ENCODE results near the gene PHF11. TPM values are rescaled to one million over a fixed set of nuclear protein-coding genes. Genes with fewer than 3 reads are reported as not detected.
"Not testable (repeated sequence)": the region's sequence is repeated elsewhere in the genome, so short reads cannot be mapped to it uniquely, and the experiment has no call there.

Gene PHF11
- total RNA-seq, 3 donors from 2014 or later: 30.2 to 39.9 (median 35.8) TPM

DNA sequence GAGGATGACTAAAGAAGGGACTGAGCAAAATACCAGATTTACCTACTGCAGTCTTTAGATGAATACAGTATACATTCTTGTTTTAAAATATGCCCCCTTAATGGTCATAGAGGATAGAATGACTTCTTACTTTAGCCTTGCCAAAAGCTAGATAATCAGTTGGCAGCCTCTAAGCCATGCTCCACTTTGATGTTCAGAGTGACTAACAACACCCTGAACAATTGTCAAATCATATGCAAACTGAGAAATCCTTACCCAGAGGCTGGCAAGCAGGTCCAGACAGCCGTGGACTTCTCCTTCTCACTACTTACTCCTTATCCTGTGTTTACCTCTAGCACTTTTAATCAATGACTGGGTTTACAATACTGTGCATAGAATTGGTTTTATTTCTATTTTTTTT lies 23.6 kb upstream of the PHF11 start:
- intact Hi-C loops (cut with DNase I, micrococcal nuclease): loop anchor here in 1 of 2 donors (5.0 kb wide), 1 partner anchor 190 kb away; no protein-coding TSS in a partner anchor
- ATAC-seq: no peak
- TF ChIP-seq CTCF (IDR thresholded peaks at IDR 0.05): no peak

DNA sequence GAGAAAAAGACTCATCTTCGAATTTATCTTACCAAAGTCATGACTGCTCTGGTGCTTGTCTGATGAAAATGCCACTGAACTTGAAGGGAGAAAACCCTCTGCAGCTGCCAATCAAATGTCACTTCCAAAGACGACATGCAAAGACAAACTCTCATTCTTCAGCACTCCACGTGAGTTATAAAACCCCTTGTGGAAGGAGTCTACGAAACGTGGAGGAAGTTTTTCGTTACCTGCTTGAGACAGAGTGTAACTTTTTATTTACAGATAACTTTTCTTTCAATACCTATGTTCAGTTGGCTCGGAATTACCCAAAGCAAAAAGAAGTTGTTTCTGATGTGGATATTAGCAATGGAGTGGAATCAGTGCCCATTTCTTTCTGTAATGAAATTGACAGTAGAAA lies 19.2 kb upstream of the PHF11 start:
- H3K4me1 ChIP-seq (ENCODE audit: low read depth): no peaks in the 10 kb centered on the region
- intact Hi-C loops (cut with DNase I, micrococcal nuclease): no loop called here
- ATAC-seq (no peak), DNase-seq (no peak)
- H3K9me3 ChIP-seq: no peaks in the 10 kb centered on the region
- H3K4me3 ChIP-seq: no peak overlapping the region
- H3K36me3 ChIP-seq (ENCODE audit: low read depth): peaks cover 3% of the 10 kb centered on the region
- TF ChIP-seq CTCF (IDR thresholded peaks at IDR 0.05): no peak

More for the DNA sequence above, 23.6 kb upstream of the PHF11 start:
- Histone ChIP-seq H3K4me3 (no peak overlapping the region), H3K9me3 (no peaks in the 10 kb centered on the region), H3K4me1 (ENCODE audit: low read depth) (no peaks in the 10 kb centered on the region), H3K36me3 (ENCODE audit: low read depth) (peaks cover 3% of the 10 kb centered on the region)
- no peak for DNase-seq

DNA sequence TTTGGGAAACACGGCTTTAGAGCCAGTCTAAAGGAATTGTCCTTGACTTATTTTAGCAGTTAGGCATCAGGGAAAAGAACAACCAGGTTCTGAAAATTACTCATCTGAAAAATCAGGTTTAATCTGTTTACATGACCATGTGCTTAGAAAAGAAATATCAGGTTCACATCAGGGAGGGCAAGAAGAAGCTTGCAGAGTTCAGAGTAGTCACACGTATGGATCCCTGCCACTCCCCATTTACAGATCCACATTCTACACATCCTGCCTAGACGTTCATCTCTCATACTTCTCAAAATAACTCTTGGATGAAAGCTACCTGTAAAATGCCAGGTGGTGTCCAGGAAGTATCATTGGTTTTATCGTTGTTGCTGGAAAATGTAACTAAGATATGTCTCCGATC lies 14.0 kb upstream of the PHF11 start:
- H3K4me1 ChIP-seq (ENCODE audit: low read depth): no peaks in the 10 kb centered on the region
- ATAC-seq: no peak
- intact Hi-C loops (cut with DNase I, micrococcal nuclease): no loop called here
- DNase-seq: no peak
- no peaks in the 10 kb centered on the region for H3K9me3 ChIP-seq
- H3K4me3 ChIP-seq: no peak overlapping the region
- TF ChIP-seq CTCF (IDR thresholded peaks at IDR 0.05): no peak
- H3K36me3 ChIP-seq (ENCODE audit: low read depth): no peaks in the 10 kb centered on the region

DNA sequence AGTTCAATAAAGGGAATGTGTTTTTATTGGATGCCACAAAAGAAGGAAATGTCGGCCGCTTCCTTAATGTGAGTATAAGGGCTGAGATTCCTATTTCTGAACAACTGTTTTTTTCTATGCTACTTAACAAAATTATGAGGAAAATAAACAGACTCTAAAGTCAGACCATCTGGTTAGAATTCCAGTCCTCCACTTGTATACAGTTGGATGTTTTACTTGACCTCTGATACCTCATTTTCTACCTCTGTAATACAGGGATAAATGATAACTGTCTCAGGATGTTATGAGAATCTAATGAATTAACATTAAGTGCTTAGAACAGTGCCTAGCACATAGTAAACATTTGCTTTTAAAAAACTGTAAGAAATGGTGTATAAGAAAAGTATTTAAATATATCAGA lies 7.2 kb upstream of the PHF11 start:
- Histone ChIP-seq H3K9me3 (no peaks in the 10 kb centered on the region), H3K36me3 (ENCODE audit: low read depth) (no peaks in the 10 kb centered on the region), H3K4me3 (no peak overlapping the region), H3K4me1 (ENCODE audit: low read depth) (no peaks in the 10 kb centered on the region)
- no peak for TF ChIP-seq CTCF (IDR thresholded peaks at IDR 0.05)
- no peak for DNase-seq
- intact Hi-C loops (cut with DNase I, micrococcal nuclease): no loop called here
- ATAC-seq: no peak

DNA sequence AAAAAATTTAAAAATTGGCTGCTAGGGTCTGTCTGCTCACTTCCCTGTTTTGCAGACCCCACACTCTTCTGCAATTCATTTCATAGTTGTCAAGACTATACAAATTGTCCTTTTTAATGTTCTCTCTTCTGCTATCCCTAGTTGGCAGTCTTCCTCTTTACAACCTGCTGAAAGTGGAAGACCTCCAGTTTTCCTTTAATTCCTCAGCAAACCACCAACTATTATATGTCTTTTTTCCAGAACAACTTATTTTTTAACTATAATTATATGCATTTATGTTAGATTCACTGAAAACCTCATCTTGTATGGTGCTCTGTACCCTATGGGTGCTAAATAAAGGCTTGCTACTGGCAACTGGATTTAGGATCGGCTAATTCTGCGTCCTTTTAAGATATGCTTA lies 1.1 kb upstream of the PHF11 start:
- intact Hi-C loops (cut with DNase I, micrococcal nuclease): no loop called here

GRCh38 chr13:49496837-49497236 lies 1.1 kb downstream of the PHF11 start:
- H3K4me1 ChIP-seq (ENCODE audit: low read depth); H3K4me3 ChIP-seq; H3K36me3 ChIP-seq (ENCODE audit: low read depth); ATAC-seq; intact Hi-C loops (cut with DNase I, micrococcal nuclease); DNase-seq; H3K9me3 ChIP-seq: not testable (repeated sequence)

More for the DNA sequence above, 1.1 kb upstream of the PHF11 start:
- no peaks in the 10 kb centered on the region for H3K36me3 ChIP-seq (ENCODE audit: low read depth)
- no peak for TF ChIP-seq CTCF (IDR thresholded peaks at IDR 0.05)
- peak overlapping the region; percentile 38 for H3K4me3 ChIP-seq
- DNase-seq (no peak), ATAC-seq (no peak)
- H3K9me3 ChIP-seq: no peaks in the 10 kb centered on the region
- no peaks in the 10 kb centered on the region for H3K4me1 ChIP-seq (ENCODE audit: low read depth)

All from mucosa of descending colon (tissue), 3 donors.